WTC11 (cell line): ENCODE results near the gene AFAP1L1. TPM values are rescaled to one million over a fixed set of nuclear protein-coding genes. Genes with fewer than 3 reads are reported as not detected.

Source experiments
- ATF1 ChIP-seq: sonication (generic); formaldehyde crosslinking; IDR thresholded peaks from 2 replicates; pipeline ENCODE4 v1.8.1; 2023; ENCODE audit warnings: mild to moderate bottlenecking, moderate library complexity, missing genetic modification reagents
- ATF6 ChIP-seq: sonication (generic); formaldehyde crosslinking; IDR thresholded peaks from 2 replicates; pipeline ENCODE4 v1.8.1; 2023; ENCODE audit warnings: mild to moderate bottlenecking, missing genetic modification reagents
- CREM ChIP-seq: sonication (generic); formaldehyde crosslinking; IDR thresholded peaks from 2 replicates; pipeline ENCODE4 v1.8.1; 2022; ENCODE audit warnings: mild to moderate bottlenecking, missing genetic modification reagents, moderate library complexity
- ELF4 ChIP-seq: sonication (generic); formaldehyde crosslinking; IDR thresholded peaks from 2 replicates; pipeline ENCODE4 v1.8.1; 2022; ENCODE audit warnings: low read depth, mild to moderate bottlenecking, moderate library complexity, missing genetic modification reagents
- ESRRA ChIP-seq: sonication (generic); formaldehyde crosslinking; IDR thresholded peaks from 2 replicates; pipeline ENCODE4 v1.8.1; 2022; ENCODE audit warnings: mild to moderate bottlenecking, missing genetic modification reagents, borderline replicate concordance
- ETV6 ChIP-seq: sonication (generic); formaldehyde crosslinking; IDR thresholded peaks from 2 replicates; pipeline ENCODE4 v1.8.1; 2022; ENCODE audit warnings: mild to moderate bottlenecking, missing genetic modification reagents
- GABPB1 ChIP-seq: sonication (generic); formaldehyde crosslinking; IDR thresholded peaks from 2 replicates; pipeline ENCODE4 v1.8.1; 2023; ENCODE audit warnings: mild to moderate bottlenecking, missing genetic modification reagents
- HMGXB4 ChIP-seq: sonication (generic); formaldehyde crosslinking; IDR thresholded peaks from 2 replicates; pipeline ENCODE4 v1.8.1; 2023; ENCODE audit warnings: mild to moderate bottlenecking, moderate library complexity, missing genetic modification reagents
- JAZF1 ChIP-seq: fragments of 250-450 bp; sonication (Bioruptor Pico); IDR thresholded peaks from 2 replicates; pipeline ENCODE4 v1.9.0; 2021; ENCODE audit warnings: moderate library complexity, mild to moderate bottlenecking, inconsistent platforms
- NFYB ChIP-seq: sonication (generic); formaldehyde crosslinking; conservative IDR thresholded peaks from 2 replicates; pipeline ENCODE4 v1.8.0; 2022; ENCODE audit warnings: low read depth, missing genetic modification reagents
- PRDM15 ChIP-seq: sonication (generic); formaldehyde crosslinking; IDR thresholded peaks from 2 replicates; pipeline ENCODE4 v1.8.0; 2022; ENCODE audit warnings: missing genetic modification reagents
- SP1 ChIP-seq: sonication (generic); formaldehyde crosslinking; conservative IDR thresholded peaks from 2 replicates; pipeline ENCODE4 v1.8.1; 2022; ENCODE audit warnings: missing genetic modification reagents
- ZBTB21 ChIP-seq: sonication (generic); formaldehyde crosslinking; IDR thresholded peaks from 2 replicates; pipeline ENCODE4 v1.8.1; 2023; ENCODE audit warnings: mild to moderate bottlenecking, missing genetic modification reagents, borderline replicate concordance
- ZBTB43 ChIP-seq: sonication (generic); formaldehyde crosslinking; IDR thresholded peaks from 2 replicates; pipeline ENCODE4 v1.8.1; 2023; ENCODE audit warnings: mild to moderate bottlenecking, missing genetic modification reagents
- ZNF317 ChIP-seq: sonication (generic); formaldehyde crosslinking; IDR thresholded peaks from 2 replicates; pipeline ENCODE4 v1.8.1; 2023; ENCODE audit warnings: low read depth, mild to moderate bottlenecking, moderate library complexity, missing genetic modification reagents, borderline replicate concordance
- ZNF396 ChIP-seq: fragments of 250-450 bp; sonication (Bioruptor Pico); IDR thresholded peaks from 2 replicates; pipeline ENCODE4 v1.8.0; 2021; ENCODE audit warnings: mild to moderate bottlenecking, moderate library complexity, borderline replicate concordance
- ZNF425 ChIP-seq: fragments of 250-450 bp; sonication (Bioruptor Pico); conservative IDR thresholded peaks from 2 replicates; pipeline ENCODE4 v1.9.0; 2021; ENCODE audit warnings: mild to moderate bottlenecking
- ZNF512 ChIP-seq: sonication (generic); formaldehyde crosslinking; IDR thresholded peaks from 2 replicates; pipeline ENCODE4 v1.8.1; 2022; ENCODE audit warnings: missing genetic modification reagents, borderline replicate concordance
- total RNA-seq: library from RNA; stranded (reverse); gene quantifications from 3 replicates; pipeline ENCODE4 v1.2.3, GENCODE V29; 2021
- TF ChIP-seq, protein P1 (sequence below): sonication (generic); formaldehyde crosslinking; conservative IDR thresholded peaks from 2 replicates; pipeline ENCODE4 v1.8.1; 2023; ENCODE audit warnings: mild to moderate bottlenecking, low read depth, missing genetic modification reagents, moderate library complexity
- TF ChIP-seq, protein P2 (sequence below): fragments of 250-450 bp; sonication (Bioruptor Pico); IDR thresholded peaks from 2 replicates; pipeline ENCODE4 v2.1.2; 2022; ENCODE audit warnings: mild to moderate bottlenecking, moderate library complexity
- TF ChIP-seq, protein P3 (sequence below): fragments of 250-450 bp; sonication (Bioruptor Pico); IDR thresholded peaks from 2 replicates; pipeline ENCODE4 v1.9.0; 2021; ENCODE audit warnings: mild to moderate bottlenecking

The AFAP1L1 gene
- total RNA-seq, 1 experiment from 2014 or later: 8.4 TPM

DNA sequence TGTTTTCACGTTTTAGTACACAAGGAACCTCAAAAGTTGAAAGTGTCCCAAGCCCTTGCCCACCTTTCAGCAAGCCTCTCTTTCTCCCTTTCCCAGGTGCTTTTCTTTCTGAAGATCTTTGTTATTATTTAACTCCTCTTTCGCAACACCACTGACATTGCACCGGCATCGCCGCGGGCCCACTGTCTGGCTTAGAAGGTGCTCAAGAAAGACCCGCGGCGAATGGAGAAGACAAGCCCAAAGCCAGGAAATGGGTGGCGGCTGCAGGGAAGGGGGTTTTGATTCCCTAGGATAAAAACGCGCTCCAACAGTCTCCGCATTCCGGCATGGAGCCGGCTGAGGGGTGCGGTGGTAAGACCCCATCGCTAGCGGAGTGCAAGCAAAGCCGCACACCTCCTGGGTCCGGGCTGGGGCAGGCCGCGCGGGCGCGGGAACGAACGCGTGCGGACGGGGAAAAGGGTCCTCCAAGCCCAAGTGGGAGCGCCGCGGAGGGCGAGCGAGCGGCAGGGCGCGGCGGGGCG lies 404 bp upstream of the AFAP1L1 start (continued):
- TF ChIP-seq, protein P1, sequence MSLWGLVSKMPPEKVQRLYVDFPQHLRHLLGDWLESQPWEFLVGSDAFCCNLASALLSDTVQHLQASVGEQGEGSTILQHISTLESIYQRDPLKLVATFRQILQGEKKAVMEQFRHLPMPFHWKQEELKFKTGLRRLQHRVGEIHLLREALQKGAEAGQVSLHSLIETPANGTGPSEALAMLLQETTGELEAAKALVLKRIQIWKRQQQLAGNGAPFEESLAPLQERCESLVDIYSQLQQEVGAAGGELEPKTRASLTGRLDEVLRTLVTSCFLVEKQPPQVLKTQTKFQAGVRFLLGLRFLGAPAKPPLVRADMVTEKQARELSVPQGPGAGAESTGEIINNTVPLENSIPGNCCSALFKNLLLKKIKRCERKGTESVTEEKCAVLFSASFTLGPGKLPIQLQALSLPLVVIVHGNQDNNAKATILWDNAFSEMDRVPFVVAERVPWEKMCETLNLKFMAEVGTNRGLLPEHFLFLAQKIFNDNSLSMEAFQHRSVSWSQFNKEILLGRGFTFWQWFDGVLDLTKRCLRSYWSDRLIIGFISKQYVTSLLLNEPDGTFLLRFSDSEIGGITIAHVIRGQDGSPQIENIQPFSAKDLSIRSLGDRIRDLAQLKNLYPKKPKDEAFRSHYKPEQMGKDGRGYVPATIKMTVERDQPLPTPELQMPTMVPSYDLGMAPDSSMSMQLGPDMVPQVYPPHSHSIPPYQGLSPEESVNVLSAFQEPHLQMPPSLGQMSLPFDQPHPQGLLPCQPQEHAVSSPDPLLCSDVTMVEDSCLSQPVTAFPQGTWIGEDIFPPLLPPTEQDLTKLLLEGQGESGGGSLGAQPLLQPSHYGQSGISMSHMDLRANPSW (CRISPR knock-in tag): no peak
- TF ChIP-seq ATF6 (CRISPR knock-in tag) (no peak), ZNF317 (no peak), SP1 (no peak), GABPB1 (CRISPR knock-in tag) (no peak), ATF1 (no peak), HMGXB4 (peak; percentile 76), NFYB (CRISPR knock-in tag) (no peak), PRDM15 (CRISPR knock-in tag) (0 out of 2 replicates have a peak, but pooled peaks have one; percentile 20), ESRRA (no peak), ZNF396 (no peak), ZNF425 (CRISPR knock-in tag) (no peak), ZBTB21 (CRISPR knock-in tag) (no peak), ELF4 (CRISPR knock-in tag) (no peak), CREM (peak; percentile 40; the same call in 1 of the 2 replicates), ZNF512 (CRISPR knock-in tag) (no peak), ZBTB43 (no peak), JAZF1 (CRISPR knock-in tag) (no peak), ETV6 (CRISPR knock-in tag) (peak; percentile 48; the same call in 1 of the 2 replicates)
- TF ChIP-seq, protein P2, sequence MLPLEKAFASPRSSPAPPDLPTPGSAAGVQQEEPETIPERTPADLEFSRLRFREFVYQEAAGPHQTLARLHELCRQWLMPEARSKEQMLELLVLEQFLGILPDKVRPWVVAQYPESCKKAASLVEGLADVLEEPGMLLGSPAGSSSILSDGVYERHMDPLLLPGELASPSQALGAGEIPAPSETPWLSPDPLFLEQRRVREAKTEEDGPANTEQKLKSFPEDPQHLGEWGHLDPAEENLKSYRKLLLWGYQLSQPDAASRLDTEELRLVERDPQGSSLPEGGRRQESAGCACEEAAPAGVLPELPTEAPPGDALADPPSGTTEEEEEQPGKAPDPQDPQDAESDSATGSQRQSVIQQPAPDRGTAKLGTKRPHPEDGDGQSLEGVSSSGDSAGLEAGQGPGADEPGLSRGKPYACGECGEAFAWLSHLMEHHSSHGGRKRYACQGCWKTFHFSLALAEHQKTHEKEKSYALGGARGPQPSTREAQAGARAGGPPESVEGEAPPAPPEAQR: no peak
- TF ChIP-seq, protein P3, sequence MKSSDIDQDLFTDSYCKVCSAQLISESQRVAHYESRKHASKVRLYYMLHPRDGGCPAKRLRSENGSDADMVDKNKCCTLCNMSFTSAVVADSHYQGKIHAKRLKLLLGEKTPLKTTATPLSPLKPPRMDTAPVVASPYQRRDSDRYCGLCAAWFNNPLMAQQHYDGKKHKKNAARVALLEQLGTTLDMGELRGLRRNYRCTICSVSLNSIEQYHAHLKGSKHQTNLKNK: no peak
